ENCODE results near the gene ZKSCAN1.
A peak's percentile ranks its signal among the peaks of the same experiment; 100 is the strongest.

The ZKSCAN1 gene

GRCh38 chr7:100027197-100027596 lies 11.8 kb downstream of the ZKSCAN1 start:
- H3K4me3 ChIP-seq, result no peak overlapping the region
- DNase-seq (ENCODE audit: low spot score), result no peak
- H3K27ac ChIP-seq, result no peak overlapping the region
- TF ChIP-seq, protein P1, sequence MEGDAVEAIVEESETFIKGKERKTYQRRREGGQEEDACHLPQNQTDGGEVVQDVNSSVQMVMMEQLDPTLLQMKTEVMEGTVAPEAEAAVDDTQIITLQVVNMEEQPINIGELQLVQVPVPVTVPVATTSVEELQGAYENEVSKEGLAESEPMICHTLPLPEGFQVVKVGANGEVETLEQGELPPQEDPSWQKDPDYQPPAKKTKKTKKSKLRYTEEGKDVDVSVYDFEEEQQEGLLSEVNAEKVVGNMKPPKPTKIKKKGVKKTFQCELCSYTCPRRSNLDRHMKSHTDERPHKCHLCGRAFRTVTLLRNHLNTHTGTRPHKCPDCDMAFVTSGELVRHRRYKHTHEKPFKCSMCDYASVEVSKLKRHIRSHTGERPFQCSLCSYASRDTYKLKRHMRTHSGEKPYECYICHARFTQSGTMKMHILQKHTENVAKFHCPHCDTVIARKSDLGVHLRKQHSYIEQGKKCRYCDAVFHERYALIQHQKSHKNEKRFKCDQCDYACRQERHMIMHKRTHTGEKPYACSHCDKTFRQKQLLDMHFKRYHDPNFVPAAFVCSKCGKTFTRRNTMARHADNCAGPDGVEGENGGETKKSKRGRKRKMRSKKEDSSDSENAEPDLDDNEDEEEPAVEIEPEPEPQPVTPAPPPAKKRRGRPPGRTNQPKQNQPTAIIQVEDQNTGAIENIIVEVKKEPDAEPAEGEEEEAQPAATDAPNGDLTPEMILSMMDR (IDR thresholded peaks at IDR 0.05), result no peak

DNA sequence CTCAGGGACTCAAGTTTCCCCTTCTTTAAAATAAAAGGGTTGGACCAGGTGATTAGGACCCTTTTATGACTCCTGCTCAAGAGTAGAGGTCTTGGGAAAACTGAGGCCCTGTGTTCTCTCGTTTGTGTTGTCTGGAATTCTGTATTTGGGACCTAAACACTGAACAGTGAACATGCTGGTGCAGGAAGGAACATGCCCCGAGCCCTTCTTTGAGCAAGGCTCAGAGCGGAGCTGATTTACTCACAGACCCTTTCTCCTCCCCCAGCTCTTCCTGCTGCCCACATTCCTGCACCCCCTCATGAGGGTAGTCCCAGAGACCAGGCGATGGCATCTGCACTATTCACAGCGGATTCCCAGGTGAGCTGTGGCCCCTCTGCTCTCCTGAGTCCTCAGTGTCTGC lies 14.2 kb downstream of the ZKSCAN1 start:
- no peak for DNase-seq (ENCODE audit: low spot score)
- no peak overlapping the region for H3K27ac ChIP-seq
- TF ChIP-seq, protein P1 (IDR thresholded peaks at IDR 0.05), result no peak
- no peak overlapping the region for H3K4me3 ChIP-seq

- TF ChIP-seq, protein P1 (IDR thresholded peaks at IDR 0.05), result no peak
- no peak overlapping the region for H3K4me3 ChIP-seq
- H3K27ac ChIP-seq, result no peak overlapping the region
- DNase-seq (ENCODE audit: low spot score), result no peak
These were observed 18.1 kb downstream of the ZKSCAN1 start for GRCh38 chr7:100033526-100033925.

GRCh38 chr7:100034871-100035510 lies 19.6 kb downstream of the ZKSCAN1 start:
- TF ChIP-seq, protein P1 (IDR thresholded peaks at IDR 0.05), result no peak
- no peak overlapping the region for H3K4me3 ChIP-seq
- peak overlapping the region in 1 of 2 donors; percentile 32 for H3K27ac ChIP-seq
- DNase-seq (ENCODE audit: low spot score), result no peak

DNA sequence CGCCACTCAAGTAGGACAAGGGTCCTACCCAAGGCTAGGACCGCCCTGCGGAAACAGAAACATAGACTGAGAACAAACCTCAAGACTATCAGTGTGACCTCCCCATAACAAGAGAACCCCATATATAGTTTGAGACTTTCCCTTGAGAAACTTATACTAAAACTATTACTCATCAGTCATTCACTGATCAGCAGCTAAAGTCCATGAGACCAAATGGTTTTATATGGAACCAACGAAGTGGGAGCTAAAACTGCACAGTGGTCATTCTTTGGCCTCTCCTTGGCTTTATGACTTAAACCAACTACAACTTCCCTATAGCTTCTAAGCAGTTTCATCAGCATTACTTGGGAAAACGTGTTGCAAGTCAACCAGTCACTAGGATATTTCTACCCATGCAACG lies 20.5 kb downstream of the ZKSCAN1 start:
- no peak overlapping the region for H3K4me3 ChIP-seq
- DNase-seq (ENCODE audit: low spot score), result no peak
- TF ChIP-seq, protein P1 (IDR thresholded peaks at IDR 0.05), result no peak
- H3K27ac ChIP-seq, result peak overlapping the region in 1 of 2 donors; percentile 61

- Histone ChIP-seq H3K27ac (no peak overlapping the region), H3K4me3 (no peak overlapping the region)
- no peak for DNase-seq (ENCODE audit: low spot score)
- TF ChIP-seq, protein P1 (IDR thresholded peaks at IDR 0.05), result no peak
These were observed 22.9 kb downstream of the ZKSCAN1 start for GRCh38 chr7:100038326-100038725.

GRCh38 chr7:100040575-100040974 lies 25.2 kb downstream of the ZKSCAN1 start:
- Histone ChIP-seq H3K27ac (no peak overlapping the region), H3K4me3 (no peak overlapping the region)
- no peak for DNase-seq (ENCODE audit: low spot score)
- TF ChIP-seq, protein P1 (IDR thresholded peaks at IDR 0.05), result no peak
